Measurements from ENCODE around the gene KLF2.

Gene KLF2

GRCh38 chr19:16360738-16361137 is 36.1 kb downstream of the KLF2 start:
- no peak overlapping the region for H3K27ac ChIP-seq (ENCODE audit: low read length)
- H3K9ac ChIP-seq (ENCODE audit: low read depth, low read length), result no peak overlapping the region
- H3K36me3 ChIP-seq (ENCODE audit: insufficient read depth, low read depth, low read length), result peaks cover 10% of the 10 kb centered on the region; the same call in 1 of the 2 replicates
- H3K4me1 ChIP-seq (ENCODE audit: insufficient read depth, low read length), result no peaks in the 10 kb centered on the region
- no peak overlapping the region for H3K4me3 ChIP-seq (ENCODE audit: low read length)
- H3K9me3 ChIP-seq (ENCODE audit: insufficient read depth, low read depth, low read length), result no peaks in the 10 kb centered on the region
- no peaks in the 10 kb centered on the region for H3K27me3 ChIP-seq (ENCODE audit: insufficient read depth, low read length)

- peaks cover 10% of the 10 kb centered on the region; the same call in 1 of the 2 replicates for H3K36me3 ChIP-seq (ENCODE audit: insufficient read depth, low read depth, low read length)
- no peak overlapping the region for H3K9ac ChIP-seq (ENCODE audit: low read depth, low read length)
- no peaks in the 10 kb centered on the region for H3K4me1 ChIP-seq (ENCODE audit: insufficient read depth, low read length)
- no peak overlapping the region for H3K27ac ChIP-seq (ENCODE audit: low read length)
- no peaks in the 10 kb centered on the region for H3K27me3 ChIP-seq (ENCODE audit: insufficient read depth, low read length)
- no peak overlapping the region for H3K4me3 ChIP-seq (ENCODE audit: low read length)
- H3K9me3 ChIP-seq (ENCODE audit: insufficient read depth, low read depth, low read length), result no peaks in the 10 kb centered on the region
These were observed 36.6 kb downstream of the KLF2 start for GRCh38 chr19:16361254-16361653.

- Histone ChIP-seq H3K4me3 (ENCODE audit: low read length) (no peak overlapping the region), H3K4me1 (ENCODE audit: insufficient read depth, low read length) (peaks cover 5% of the 10 kb centered on the region; the same call in 1 of the 2 replicates), H3K9ac (ENCODE audit: low read depth, low read length) (no peak overlapping the region), H3K27me3 (ENCODE audit: insufficient read depth, low read length) (no peaks in the 10 kb centered on the region), H3K36me3 (ENCODE audit: insufficient read depth, low read depth, low read length) (peaks cover 10% of the 10 kb centered on the region; the same call in 1 of the 2 replicates), H3K27ac (ENCODE audit: low read length) (no peak overlapping the region), H3K9me3 (ENCODE audit: insufficient read depth, low read depth, low read length) (no peaks in the 10 kb centered on the region)
These were observed 37.3 kb downstream of the KLF2 start for GRCh38 chr19:16361926-16362325.

GRCh38 chr19:16363133-16363851 is 38.7 kb downstream of the KLF2 start:
- Histone ChIP-seq H3K4me1 (ENCODE audit: insufficient read depth, low read length) (peaks cover 8% of the 10 kb centered on the region; the same call in 1 of the 2 replicates), H3K36me3 (ENCODE audit: insufficient read depth, low read depth, low read length) (peaks cover 4% of the 10 kb centered on the region; the same call in 1 of the 2 replicates), H3K27ac (ENCODE audit: low read length) (no peak overlapping the region), H3K27me3 (ENCODE audit: insufficient read depth, low read length) (no peaks in the 10 kb centered on the region), H3K9me3 (ENCODE audit: insufficient read depth, low read depth, low read length) (no peaks in the 10 kb centered on the region), H3K4me3 (ENCODE audit: low read length) (no peak overlapping the region), H3K9ac (ENCODE audit: low read depth, low read length) (no peak overlapping the region)

GRCh38 chr19:16363852-16364230 is 39.2 kb downstream of the KLF2 start:
- Histone ChIP-seq H3K9ac (ENCODE audit: low read depth, low read length) (no peak overlapping the region), H3K27ac (ENCODE audit: low read length) (no peak overlapping the region), H3K36me3 (ENCODE audit: insufficient read depth, low read depth, low read length) (peaks cover 4% of the 10 kb centered on the region; the same call in 1 of the 2 replicates), H3K27me3 (ENCODE audit: insufficient read depth, low read length) (no peaks in the 10 kb centered on the region), H3K4me1 (ENCODE audit: insufficient read depth, low read length) (peaks cover 8% of the 10 kb centered on the region; the same call in 1 of the 2 replicates), H3K9me3 (ENCODE audit: insufficient read depth, low read depth, low read length) (no peaks in the 10 kb centered on the region), H3K4me3 (ENCODE audit: low read length) (no peak overlapping the region)

- H3K9ac ChIP-seq (ENCODE audit: low read depth, low read length), result no peak overlapping the region
- H3K4me1 ChIP-seq (ENCODE audit: insufficient read depth, low read length), result peaks cover 8% of the 10 kb centered on the region; the same call in 1 of the 2 replicates
- H3K4me3 ChIP-seq (ENCODE audit: low read length), result no peak overlapping the region
- H3K27me3 ChIP-seq (ENCODE audit: insufficient read depth, low read length), result no peaks in the 10 kb centered on the region
- no peaks in the 10 kb centered on the region for H3K9me3 ChIP-seq (ENCODE audit: insufficient read depth, low read depth, low read length)
- H3K36me3 ChIP-seq (ENCODE audit: insufficient read depth, low read depth, low read length), result peaks cover 4% of the 10 kb centered on the region; the same call in 1 of the 2 replicates
- H3K27ac ChIP-seq (ENCODE audit: low read length), result no peak overlapping the region
These were observed 39.7 kb downstream of the KLF2 start for GRCh38 chr19:16364231-16364865.

- H3K36me3 ChIP-seq (ENCODE audit: insufficient read depth, low read depth, low read length), result no peaks in the 10 kb centered on the region
- H3K9me3 ChIP-seq (ENCODE audit: insufficient read depth, low read depth, low read length), result no peaks in the 10 kb centered on the region
- H3K27ac ChIP-seq (ENCODE audit: low read length), result no peak overlapping the region
- H3K4me3 ChIP-seq (ENCODE audit: low read length), result no peak overlapping the region
- no peaks in the 10 kb centered on the region for H3K27me3 ChIP-seq (ENCODE audit: insufficient read depth, low read length)
- H3K9ac ChIP-seq (ENCODE audit: low read depth, low read length), result no peak overlapping the region
- peaks cover 8% of the 10 kb centered on the region; the same call in 1 of the 2 replicates for H3K4me1 ChIP-seq (ENCODE audit: insufficient read depth, low read length)
These were observed 40.8 kb downstream of the KLF2 start for GRCh38 chr19:16365300-16365996.

- Histone ChIP-seq H3K4me3 (ENCODE audit: low read length) (no peak overlapping the region), H3K36me3 (ENCODE audit: insufficient read depth, low read depth, low read length) (peaks cover 1% of the 10 kb centered on the region; the same call in 1 of the 2 replicates), H3K27me3 (ENCODE audit: insufficient read depth, low read length) (no peaks in the 10 kb centered on the region), H3K27ac (ENCODE audit: low read length) (no peak overlapping the region), H3K9me3 (ENCODE audit: insufficient read depth, low read depth, low read length) (no peaks in the 10 kb centered on the region), H3K9ac (ENCODE audit: low read depth, low read length) (no peak overlapping the region), H3K4me1 (ENCODE audit: insufficient read depth, low read length) (peaks cover 8% of the 10 kb centered on the region; the same call in 1 of the 2 replicates)
These were observed 41.4 kb downstream of the KLF2 start for GRCh38 chr19:16366056-16366432.

- no peak overlapping the region for H3K27ac ChIP-seq (ENCODE audit: low read length)
- H3K9ac ChIP-seq (ENCODE audit: low read depth, low read length), result no peak overlapping the region; the same call in 1 of the 2 replicates
- H3K27me3 ChIP-seq (ENCODE audit: insufficient read depth, low read length), result no peaks in the 10 kb centered on the region
- H3K36me3 ChIP-seq (ENCODE audit: insufficient read depth, low read depth, low read length), result peaks cover 5% of the 10 kb centered on the region; the same call in 1 of the 2 replicates
- H3K9me3 ChIP-seq (ENCODE audit: insufficient read depth, low read depth, low read length), result no peaks in the 10 kb centered on the region
- H3K4me3 ChIP-seq (ENCODE audit: low read length), result no peak overlapping the region
- peaks cover 8% of the 10 kb centered on the region; the same call in 1 of the 2 replicates for H3K4me1 ChIP-seq (ENCODE audit: insufficient read depth, low read length)
These were observed 42.0 kb downstream of the KLF2 start for GRCh38 chr19:16366433-16367260.

GRCh38 chr19:16367261-16367683 is 42.6 kb downstream of the KLF2 start:
- H3K36me3 ChIP-seq (ENCODE audit: insufficient read depth, low read depth, low read length), result peaks cover 5% of the 10 kb centered on the region; the same call in 1 of the 2 replicates
- no peaks in the 10 kb centered on the region for H3K9me3 ChIP-seq (ENCODE audit: insufficient read depth, low read depth, low read length)
- H3K4me1 ChIP-seq (ENCODE audit: insufficient read depth, low read length), result peaks cover 8% of the 10 kb centered on the region; the same call in 1 of the 2 replicates
- H3K4me3 ChIP-seq (ENCODE audit: low read length), result no peak overlapping the region
- H3K27me3 ChIP-seq (ENCODE audit: insufficient read depth, low read length), result no peaks in the 10 kb centered on the region
- no peak overlapping the region for H3K9ac ChIP-seq (ENCODE audit: low read depth, low read length)
- no peak overlapping the region for H3K27ac ChIP-seq (ENCODE audit: low read length)
